NCI-H526 (cell line): ENCODE measurements around the gene ISLR.

ENCODE experiments used
- DNase-seq, 2 experiments: peaks; one replicate each; lab custom pipeline; 2025; lab: John Stamatoyannopoulos, UW

Gene ISLR

GRCh38 chr15:74171965-74172541 lies 1.5 kb upstream of the ISLR start:
- no peak for DNase-seq

- no peak for DNase-seq
Observed at GRCh38 chr15:74172701-74173379, 670 bp upstream of the ISLR start.

GRCh38 chr15:74174219-74174957 lies 878 bp downstream of the ISLR start:
- no peak for DNase-seq

GRCh38 chr15:74174958-74175253 lies 1.4 kb downstream of the ISLR start:
- no peak for DNase-seq

DNA sequence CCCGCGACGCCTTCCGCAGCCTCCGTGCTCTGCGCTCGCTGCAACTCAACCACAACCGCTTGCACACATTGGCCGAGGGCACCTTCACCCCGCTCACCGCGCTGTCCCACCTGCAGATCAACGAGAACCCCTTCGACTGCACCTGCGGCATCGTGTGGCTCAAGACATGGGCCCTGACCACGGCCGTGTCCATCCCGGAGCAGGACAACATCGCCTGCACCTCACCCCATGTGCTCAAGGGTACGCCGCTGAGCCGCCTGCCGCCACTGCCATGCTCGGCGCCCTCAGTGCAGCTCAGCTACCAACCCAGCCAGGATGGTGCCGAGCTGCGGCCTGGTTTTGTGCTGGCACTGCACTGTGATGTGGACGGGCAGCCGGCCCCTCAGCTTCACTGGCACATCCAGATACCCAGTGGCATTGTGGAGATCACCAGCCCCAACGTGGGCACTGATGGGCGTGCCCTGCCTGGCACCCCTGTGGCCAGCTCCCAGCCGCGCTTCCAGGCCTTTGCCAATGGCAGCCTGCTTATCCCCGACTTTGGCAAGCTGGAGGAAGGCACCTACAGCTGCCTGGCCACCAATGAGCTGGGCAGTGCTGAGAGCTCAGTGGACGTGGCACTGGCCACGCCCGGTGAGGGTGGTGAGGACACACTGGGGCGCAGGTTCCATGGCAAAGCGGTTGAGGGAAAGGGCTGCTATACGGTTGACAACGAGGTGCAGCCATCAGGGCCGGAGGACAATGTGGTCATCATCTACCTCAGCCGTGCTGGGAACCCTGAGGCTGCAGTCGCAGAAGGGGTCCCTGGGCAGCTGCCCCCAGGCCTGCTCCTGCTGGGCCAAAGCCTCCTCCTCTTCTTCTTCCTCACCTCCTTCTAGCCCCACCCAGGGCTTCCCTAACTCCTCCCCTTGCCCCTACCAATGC lies 2.0 kb downstream of the ISLR start:
- DNase-seq = no peak

DNA sequence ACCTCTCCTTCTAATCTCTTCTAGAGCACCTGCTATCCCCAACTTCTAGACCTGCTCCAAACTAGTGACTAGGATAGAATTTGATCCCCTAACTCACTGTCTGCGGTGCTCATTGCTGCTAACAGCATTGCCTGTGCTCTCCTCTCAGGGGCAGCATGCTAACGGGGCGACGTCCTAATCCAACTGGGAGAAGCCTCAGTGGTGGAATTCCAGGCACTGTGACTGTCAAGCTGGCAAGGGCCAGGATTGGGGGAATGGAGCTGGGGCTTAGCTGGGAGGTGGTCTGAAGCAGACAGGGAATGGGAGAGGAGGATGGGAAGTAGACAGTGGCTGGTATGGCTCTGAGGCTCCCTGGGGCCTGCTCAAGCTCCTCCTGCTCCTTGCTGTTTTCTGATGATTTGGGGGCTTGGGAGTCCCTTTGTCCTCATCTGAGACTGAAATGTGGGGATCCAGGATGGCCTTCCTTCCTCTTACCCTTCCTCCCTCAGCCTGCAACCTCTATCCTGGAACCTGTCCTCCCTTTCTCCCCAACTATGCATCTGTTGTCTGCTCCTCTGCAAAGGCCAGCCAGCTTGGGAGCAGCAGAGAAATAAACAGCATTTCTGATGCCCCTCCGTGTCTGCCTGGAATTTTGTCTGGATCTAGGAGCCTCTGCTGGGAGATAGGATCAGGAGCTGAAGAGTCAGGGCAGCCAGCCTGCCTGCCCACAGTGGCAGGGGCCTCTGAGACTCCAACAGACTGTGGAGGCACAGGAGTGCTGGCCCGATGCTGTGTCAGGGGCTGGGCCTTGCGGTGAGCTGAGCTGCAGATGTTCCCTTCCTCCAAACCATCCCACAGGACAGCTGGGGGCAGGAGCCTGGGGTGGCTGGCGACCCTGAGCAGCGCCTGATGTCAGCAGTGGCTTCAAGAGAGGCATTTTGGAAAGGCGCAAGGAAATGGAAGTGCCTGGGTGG lies 3.0 kb downstream of the ISLR start:
- no peak for DNase-seq

DNA sequence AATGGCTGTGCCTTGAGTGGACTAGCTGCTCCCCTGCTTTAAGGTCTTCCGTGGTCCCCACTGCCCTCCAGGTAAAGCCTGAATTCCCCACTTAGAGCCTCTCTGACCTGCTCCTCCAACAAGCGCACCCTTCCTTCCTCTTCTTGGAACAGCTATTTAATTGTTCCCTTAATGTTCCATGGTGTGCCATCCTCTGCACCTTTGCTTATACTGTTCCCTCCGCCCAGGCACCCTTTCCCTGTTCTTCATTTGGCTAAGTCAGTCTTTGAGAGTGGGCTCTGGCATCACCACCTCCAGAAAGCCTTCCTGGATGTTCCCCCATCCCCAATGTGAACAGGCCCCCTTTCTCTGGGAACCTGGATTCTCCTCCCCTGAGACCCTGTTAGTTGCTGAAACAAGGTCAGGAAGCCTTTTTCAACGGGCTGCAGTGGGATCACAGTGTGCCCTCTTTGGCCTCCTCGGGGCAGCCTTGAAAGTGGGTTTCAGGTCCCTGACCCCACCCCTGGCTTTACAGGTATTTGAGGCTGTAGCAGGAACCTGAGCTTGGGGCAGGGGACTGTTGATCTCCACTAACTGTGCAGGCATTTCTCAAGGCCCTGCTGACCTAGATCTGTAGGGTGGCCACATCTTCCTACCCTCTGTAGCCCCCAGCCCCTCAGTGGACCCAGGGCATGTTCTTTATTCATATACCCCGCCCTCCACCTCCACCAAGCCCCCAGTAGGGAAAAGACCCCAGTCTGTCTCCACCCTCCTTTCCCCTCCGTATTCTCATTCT lies 5.0 kb downstream of the ISLR start:
- no peak for DNase-seq

GRCh38 chr15:74179101-74179841 lies 5.8 kb downstream of the ISLR start:
- no peak for DNase-seq

DNA sequence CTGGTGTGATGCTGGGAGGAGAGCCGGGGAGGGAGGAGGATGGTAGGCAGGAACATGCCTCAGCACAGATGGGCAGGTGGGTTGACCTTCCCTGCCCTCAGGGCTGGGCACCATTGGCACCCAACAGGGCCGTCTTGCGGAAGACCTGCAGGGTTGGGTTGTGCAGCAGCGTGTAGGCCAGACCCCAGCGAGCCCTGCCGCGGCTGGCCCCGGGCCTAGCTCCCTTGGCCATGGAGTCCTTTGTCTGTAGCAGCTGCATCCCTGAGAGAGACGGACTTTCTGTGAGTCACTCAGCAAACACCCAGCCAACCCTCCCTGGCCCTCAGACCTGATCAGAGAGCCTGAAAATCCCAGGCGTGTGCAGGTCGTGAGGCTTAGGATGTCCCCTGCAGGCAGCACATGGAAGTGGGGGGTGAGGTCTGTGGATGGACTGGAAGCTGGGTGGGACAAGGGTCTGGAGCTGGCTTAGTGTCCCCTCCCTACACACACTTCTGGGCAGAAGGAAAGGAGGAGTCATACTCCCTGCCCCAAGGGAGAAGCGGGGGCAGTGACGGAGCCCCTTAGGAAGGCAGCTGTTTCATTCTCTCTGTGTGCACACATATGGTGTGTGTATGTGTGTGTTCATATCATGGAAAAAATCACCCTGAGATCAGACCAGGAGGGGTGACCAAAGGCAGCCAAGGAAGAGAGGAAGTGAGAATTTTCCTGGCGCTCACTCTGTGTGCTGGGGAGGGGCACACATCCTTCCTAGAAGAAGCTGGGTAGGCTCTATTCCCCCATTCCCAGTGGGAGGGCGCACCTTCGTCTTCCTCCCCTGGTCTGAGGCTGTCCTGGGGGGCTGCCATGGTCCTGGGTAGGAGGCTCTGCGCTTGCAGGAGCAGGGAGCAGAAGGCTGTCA lies 6.7 kb downstream of the ISLR start:
- DNase-seq = no peak

DNA sequence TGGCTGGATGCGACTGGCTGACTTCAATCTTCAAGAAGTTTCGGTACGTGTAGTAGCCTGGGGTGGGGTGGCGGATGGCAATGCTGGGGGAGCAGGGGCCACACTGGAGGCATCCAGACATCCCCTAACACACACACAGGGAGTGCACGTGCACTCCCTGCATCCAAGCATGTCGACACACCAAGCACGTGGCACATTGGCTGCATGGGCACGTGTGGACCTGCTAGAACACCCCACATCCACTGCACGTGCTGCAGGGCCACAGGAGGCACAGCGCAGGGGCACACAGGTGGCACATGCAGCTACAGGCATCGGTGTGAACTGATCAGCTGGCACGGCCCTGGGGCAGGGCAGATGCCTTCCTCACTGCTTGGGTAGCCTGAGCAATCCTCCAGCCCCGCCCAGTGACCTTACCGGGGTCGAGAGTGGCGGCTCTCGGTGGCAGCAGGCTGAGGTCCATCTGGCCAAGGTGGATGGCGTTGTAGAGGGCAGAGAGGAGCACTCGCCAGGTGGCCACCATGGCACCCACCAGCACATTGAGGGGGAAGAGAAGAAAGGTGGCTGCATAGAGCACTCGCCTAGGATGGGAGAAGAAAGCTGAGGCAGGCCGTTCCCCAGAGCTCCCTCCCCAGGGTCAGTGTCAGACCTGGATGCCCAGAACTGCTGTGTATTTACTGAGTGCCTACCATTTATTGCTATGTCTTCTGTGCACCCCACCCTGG lies 7.5 kb downstream of the ISLR start:
- no peak for DNase-seq

GRCh38 chr15:74182131-74182530 lies 8.6 kb downstream of the ISLR start:
- DNase-seq = no peak

GRCh38 chr15:74184582-74185091 lies 11.1 kb downstream of the ISLR start:
- DNase-seq = no peak

GRCh38 chr15:74185710-74186348 lies 12.3 kb downstream of the ISLR start:
- DNase-seq = no peak

DNA sequence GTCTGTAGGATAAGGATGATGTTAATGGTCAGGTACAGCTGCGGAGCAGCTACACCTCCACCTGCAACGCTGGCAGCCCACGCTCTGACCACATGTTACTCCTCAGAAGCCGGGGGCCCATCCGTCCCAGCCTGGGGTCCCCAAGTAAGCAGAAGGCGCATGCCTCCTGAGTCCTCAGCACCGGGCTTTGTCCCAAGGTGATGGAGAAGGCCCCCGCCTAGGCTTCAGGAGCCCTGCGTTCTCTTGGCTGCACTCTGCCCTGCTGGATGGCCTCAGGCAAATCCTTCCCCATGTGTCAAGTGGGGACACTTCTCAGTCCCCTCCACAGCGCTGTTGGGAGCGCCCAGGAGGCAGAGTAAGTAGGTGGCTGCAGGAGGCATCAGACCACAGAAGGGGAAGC lies 14.7 kb downstream of the ISLR start:
- DNase-seq = no peak

GRCh38 chr15:74191798-74192197 lies 18.3 kb downstream of the ISLR start:
- no peak for DNase-seq

- DNase-seq = no peak
Observed at GRCh38 chr15:74192751-74193150, 19.2 kb downstream of the ISLR start.

- no peak for DNase-seq
Observed at GRCh38 chr15:74193299-74193718, 19.8 kb downstream of the ISLR start.
